Ramos (cell line): ENCODE measurements around the gene METTL17.
"Not testable (repeated sequence)": the region's sequence is repeated elsewhere in the genome, so short reads cannot be mapped to it uniquely, and the experiment has no call there.

Experiments used
- in situ Hi-C: fragments of 300-500 bp; cut with MboI; formaldehyde crosslinking; loops from one replicate; pipeline ENCODE4 v1.14.3; 2022; ENCODE audit warnings: low sequenced_read_pairs; ENCODE audit not compliant: unreplicated experiment

The METTL17 gene

GRCh38 chr14:21040370-21040925 lies 50.7 kb downstream of the METTL17 start:
- in situ Hi-C loops, result no loop called here

- in situ Hi-C loops, result not testable (repeated sequence)
These were observed 51.2 kb downstream of the METTL17 start for GRCh38 chr14:21040941-21041340.

- in situ Hi-C loops, result no loop called here
These were observed 52.1 kb downstream of the METTL17 start, which contains the start of gene RNASE7 for GRCh38 chr14:21041676-21042433. TSS of gene RNASE7 (plus strand) at chr14:21042362. CDS start at chr14:21042993, 631 bp downstream.

- in situ Hi-C loops, result no loop called here
These were observed 53.1 kb downstream of the METTL17 start for GRCh38 chr14:21042918-21043317.

- in situ Hi-C loops, result no loop called here
These were observed 53.7 kb downstream of the METTL17 start for GRCh38 chr14:21043387-21043973.

GRCh38 chr14:21043974-21044618 lies 54.3 kb downstream of the METTL17 start:
- in situ Hi-C loops, result no loop called here
